Kidney capillary endothelial cell (primary cell): Measurements from ENCODE around the gene MLXIP.
A peak's percentile ranks its signal among the peaks of the same experiment; 100 is the strongest.

Experiments
- DNase-seq: peaks from one replicate; pipeline ENCODE4 v3.0.0-alpha.2; 2018; ENCODE audit warnings: low spot score

The MLXIP gene

GRCh38 chr12:122126713-122127597 lies 48.4 kb downstream of the MLXIP start:
- DNase-seq: no peak

- no peak for DNase-seq
These were observed 49.3 kb downstream of the MLXIP start for GRCh38 chr12:122127839-122128238.

- DNase-seq: no peak
These were observed 49.9 kb downstream of the MLXIP start for GRCh38 chr12:122128481-122128880.

GRCh38 chr12:122129131-122129530 lies 50.6 kb downstream of the MLXIP start:
- DNase-seq: no peak

- no peak for DNase-seq
These were observed 51.6 kb downstream of the MLXIP start for GRCh38 chr12:122130150-122130549.

- DNase-seq: peak; percentile 17
These were observed 54.8 kb downstream of the MLXIP start for GRCh38 chr12:122133192-122133950.

GRCh38 chr12:122135437-122136031 lies 57.0 kb downstream of the MLXIP start:
- no peak for DNase-seq

- DNase-seq: no peak
These were observed 58.7 kb downstream of the MLXIP start for GRCh38 chr12:122137229-122137628.

- DNase-seq: no peak
These were observed 59.1 kb downstream of the MLXIP start for GRCh38 chr12:122137681-122138080.

GRCh38 chr12:122138181-122138580 lies 59.6 kb downstream of the MLXIP start:
- DNase-seq: no peak

- DNase-seq: no peak
These were observed 60.1 kb downstream of the MLXIP start for GRCh38 chr12:122138616-122139015.

- no peak for DNase-seq
These were observed 60.7 kb downstream of the MLXIP start for GRCh38 chr12:122139266-122139665.

- no peak for DNase-seq
These were observed 61.4 kb downstream of the MLXIP start for GRCh38 chr12:122139941-122140340.

GRCh38 chr12:122140467-122141257 lies 62.1 kb downstream of the MLXIP start:
- DNase-seq: no peak

GRCh38 chr12:122141911-122142725 lies 63.6 kb downstream of the MLXIP start:
- DNase-seq: no peak

- no peak for DNase-seq
These were observed 64.3 kb downstream of the MLXIP start for GRCh38 chr12:122142857-122143256.

GRCh38 chr12:122144885-122145284 lies 66.3 kb downstream of the MLXIP start:
- DNase-seq: no peak

GRCh38 chr12:122145505-122146330 lies 67.2 kb downstream of the MLXIP start:
- DNase-seq: no peak

GRCh38 chr12:122147514-122148290 lies 69.1 kb downstream of the MLXIP start:
- no peak for DNase-seq
